Mesenteric fat pad (tissue), 1 donor: ENCODE data around the gene PITX1. TPM values are rescaled to one million over a fixed set of nuclear protein-coding genes. Genes with fewer than 3 reads are reported as not detected.
"Not testable (repeated sequence)": the region's sequence is repeated elsewhere in the genome, so short reads cannot be mapped to it uniquely, and the experiment has no call there.

Experiments used
- DNase-seq: peaks from one replicate; pipeline ENCODE4 v3.0.0-alpha.2; 2020; ENCODE audit warnings: low spot score
- long read RNA-seq: library from polyadenylated mRNA; unstranded; transcript quantifications from one replicate; pipeline ENCODE4 v2.0.0, GENCODE V29; 2020
- total RNA-seq: library from RNA; stranded (reverse); fragmentation: NEBNext Ultra II Directional; extraction: Animal tissue kit (Norgen Biotek cat#: 25700); gene quantifications from one replicate; pipeline ENCODE4 v1.2.1, GENCODE V29; 2021
- donor health status: DM: yes; HTN: yes; CAD: no.

Gene PITX1
- 0.13 TPM for total RNA-seq
- long read RNA-seq, partial matches to known transcripts: 0 of 1 reads
- long read RNA-seq, other reads (novel, unspliced or antisense): 0 of 1 reads

GRCh38 chr5:135033901-135034235 lies at the start of gene PITX1:
Gene PITX1, minus strand, starts transcription at chr5:135034228. Its CDS starts 347 bp downstream, at chr5:135033881.
- DNase-seq: no peak

- DNase-seq: not testable (repeated sequence)
These were observed 49.3 kb upstream of the PITX1 start for GRCh38 chr5:135083334-135083733.

- DNase-seq: no peak
These were observed 47.2 kb upstream of the PITX1 start for GRCh38 chr5:135081240-135081639.

GRCh38 chr5:135079760-135080159 lies 45.7 kb upstream of the PITX1 start:
- no peak for DNase-seq

DNA sequence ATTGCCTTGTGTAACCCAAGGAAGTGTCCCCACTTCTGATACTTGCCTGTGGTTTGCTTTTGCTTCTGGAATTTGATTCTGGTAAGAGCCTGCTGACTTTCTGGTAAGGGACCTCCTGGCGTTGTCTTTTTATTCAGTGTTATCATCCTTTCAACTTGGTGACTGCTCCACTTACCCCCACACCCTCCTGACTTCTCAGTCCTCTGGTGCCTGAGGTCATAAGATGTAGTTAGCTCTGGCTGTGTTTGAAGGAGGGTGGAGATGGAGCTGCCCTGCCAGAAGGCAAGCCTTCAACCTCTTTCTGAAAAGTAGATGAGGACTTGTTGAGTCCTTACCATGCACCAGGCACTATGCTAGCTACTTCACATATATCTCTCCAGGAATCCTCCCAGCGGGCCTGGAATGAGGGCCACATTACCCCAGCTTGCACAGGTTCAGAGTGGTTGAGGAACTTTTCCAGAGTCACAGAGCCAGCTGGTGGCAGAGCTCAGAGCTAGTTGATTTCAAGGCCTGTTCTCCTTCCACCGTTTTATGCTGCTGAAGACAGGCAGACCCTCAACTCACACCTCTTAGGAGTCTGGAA lies 45.2 kb upstream of the PITX1 start:
- DNase-seq: no peak

DNA sequence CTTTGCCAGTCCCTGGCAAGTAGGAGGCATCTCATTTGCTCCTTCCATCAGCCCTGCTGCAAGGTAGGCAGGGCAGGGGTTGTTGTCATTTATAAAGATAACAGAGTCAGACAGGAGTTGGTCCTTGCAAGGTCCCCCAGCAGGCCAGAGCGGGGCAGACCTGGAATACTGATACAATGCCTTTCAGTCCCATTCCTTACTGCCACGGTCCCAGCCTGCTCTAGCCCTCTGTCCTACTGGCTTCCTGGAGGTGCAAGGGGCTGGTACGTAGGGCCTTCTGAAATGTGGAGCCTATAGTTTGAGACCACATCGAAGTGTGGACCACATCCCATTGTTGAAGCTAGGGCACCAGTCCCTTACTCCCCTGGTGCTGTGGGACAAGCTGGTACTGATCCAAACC lies 42.8 kb upstream of the PITX1 start:
- no peak for DNase-seq

- no peak for DNase-seq
These were observed 42.0 kb upstream of the PITX1 start for GRCh38 chr5:135076051-135076491.

DNA sequence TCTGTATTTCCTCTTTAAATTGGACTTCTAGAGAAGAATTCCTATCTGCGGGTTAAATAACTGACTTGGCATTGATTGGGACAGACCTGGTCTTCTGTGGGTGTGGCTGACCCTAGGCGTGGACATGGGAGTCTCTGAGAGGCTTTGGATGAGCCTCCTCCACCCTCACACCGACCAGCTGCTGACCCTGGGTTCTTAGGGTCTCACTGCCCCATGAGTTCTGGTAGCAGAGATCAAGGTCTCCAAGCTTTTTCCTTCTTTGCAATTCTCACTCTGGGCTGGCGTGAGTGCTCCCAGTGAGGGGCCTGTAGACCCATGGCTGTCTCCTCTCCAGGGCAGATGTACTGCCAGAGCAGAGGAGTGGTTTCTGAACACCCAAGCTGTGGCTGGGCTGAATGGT lies 41.6 kb upstream of the PITX1 start:
- no peak for DNase-seq

GRCh38 chr5:135073761-135074345 lies 39.8 kb upstream of the PITX1 start:
- no peak for DNase-seq

DNA sequence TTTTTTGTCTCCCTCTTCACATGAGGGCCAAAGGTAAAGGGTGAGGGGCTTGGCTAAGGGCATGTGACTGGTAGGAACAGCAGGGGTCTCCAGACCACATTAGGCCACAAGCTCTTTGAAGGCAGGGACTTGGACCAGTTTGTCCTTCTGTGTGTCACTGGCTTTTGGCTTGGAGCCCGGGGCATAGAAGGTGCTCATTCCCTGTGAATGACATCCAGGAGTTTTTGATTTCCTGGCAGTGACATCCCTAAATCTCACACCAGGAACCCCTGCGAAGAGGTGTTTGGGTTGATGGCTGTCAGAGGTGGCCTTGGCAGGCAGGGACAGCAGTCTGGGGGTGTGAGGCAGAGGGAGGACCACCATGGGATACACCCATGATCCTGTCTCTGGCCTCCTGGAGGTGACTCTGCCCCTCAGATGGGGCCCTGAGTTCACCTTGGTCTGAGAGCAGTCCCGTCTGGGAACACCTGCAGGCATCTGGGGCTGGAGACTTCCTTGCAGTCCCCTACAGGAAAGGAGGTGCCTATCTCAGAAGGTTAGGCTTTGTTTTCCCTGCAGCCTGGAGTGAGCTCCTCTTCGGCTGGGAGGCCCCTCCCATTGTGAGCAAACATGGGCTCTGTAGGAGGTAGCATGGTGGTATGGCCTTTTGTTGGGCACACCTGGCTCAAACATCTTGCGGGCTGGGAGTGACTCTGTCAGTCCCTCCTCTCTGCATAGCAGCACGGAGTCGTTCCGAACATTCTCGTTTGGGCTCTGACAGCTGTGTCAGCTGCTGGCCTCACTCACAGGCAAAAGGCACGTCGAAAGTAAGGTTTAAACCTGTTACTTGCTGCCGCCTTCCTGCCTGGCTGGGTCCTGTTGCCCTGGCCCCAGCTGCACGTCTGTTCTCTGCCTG lies 38.6 kb upstream of the PITX1 start:
- DNase-seq: no peak

- DNase-seq: no peak
These were observed 37.3 kb upstream of the PITX1 start for GRCh38 chr5:135071311-135071710.

DNA sequence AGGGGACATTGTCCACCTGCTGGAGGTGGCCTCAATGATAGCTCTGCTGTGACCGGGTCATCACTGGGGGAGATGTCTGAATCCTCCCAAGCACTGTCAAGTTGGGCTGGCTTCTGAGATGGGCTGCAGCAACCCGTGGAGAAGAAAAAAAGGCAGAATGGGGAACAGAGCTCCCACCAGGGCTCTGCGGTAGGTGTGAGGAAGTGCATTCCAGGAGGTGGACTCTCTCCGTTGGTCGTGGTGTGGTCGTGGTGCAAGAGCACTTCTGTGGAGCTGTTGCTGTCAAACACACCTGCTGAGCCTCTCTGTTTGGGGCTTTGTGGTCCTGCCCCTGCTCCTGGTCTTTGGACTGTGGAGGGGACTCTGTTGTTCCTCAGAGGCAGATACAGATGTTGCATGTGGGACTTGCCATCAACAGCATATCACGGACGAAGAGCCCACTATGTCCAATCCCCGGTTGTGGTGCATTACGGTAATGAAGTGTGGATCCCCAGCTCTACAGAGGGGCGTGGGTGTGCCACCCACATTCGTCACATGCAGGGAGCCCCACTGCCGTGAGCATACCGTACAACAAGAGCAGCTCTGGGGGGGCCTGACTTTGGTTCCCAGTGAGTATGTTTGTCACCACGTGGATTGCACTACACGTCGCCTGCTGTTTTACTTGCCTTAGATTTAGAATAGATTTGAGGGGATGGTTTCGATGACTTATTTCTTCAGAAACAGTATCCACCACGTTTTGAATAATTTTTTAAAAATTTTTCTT lies 36.0 kb upstream of the PITX1 start:
- no peak for DNase-seq

DNA sequence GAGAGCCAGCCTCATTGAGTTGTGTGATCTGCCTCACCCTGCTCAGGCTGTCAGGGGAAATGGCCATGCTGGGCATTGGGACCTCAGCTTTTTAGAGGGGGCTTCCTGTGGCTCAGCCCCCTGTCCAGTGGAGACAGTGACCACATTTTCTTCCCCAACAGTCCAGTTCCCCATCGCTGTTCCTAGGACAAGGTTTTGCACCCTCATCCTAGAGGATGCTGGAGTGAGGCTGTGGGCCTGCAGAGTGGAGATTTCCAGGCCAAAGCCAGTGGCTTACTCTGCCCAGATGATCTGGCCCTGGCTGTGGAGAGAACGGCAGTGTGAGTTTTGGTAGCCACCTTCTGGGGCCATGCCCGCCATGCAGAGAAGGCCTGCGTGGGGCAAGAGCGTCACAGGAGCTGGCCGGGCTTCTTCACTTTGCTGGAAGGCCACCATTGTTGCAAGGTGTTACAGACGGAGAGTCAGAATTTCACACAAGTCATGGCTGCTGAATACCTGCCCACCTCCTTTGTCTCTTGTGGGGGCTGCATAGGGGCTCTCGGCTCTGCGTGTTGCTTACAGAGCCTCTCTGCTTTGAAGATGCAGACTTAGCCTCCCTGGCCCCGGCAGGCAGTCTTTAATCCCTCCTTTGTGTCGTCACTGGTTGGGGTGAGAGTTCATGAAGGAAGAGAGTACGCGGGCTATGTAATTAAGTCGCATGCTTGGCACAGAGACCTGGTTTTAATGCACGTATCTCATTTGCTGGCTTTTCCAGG lies 35.2 kb upstream of the PITX1 start:
- DNase-seq: no peak

GRCh38 chr5:135067587-135067986 lies 33.6 kb upstream of the PITX1 start:
- no peak for DNase-seq

- DNase-seq: no peak
These were observed 32.8 kb upstream of the PITX1 start for GRCh38 chr5:135066781-135067180.

- no peak for DNase-seq
These were observed 31.6 kb upstream of the PITX1 start for GRCh38 chr5:135065306-135066265.

DNA sequence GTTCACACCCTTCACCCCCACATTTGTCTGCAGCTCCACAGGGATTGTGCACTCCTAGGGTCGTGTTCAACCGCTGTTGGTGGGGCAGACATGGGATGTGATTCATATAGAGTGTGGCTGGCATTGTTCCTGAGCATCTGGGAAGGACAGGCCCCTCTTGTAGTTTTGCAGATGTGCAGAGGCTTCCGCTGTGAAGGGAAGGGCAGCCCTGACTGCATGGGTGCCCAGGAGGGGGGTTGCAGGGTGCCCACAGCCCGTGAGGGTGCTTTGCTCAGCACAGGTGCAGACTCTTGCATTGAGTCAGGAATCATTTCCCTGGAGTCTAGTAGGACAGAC lies 30.2 kb upstream of the PITX1 start:
- no peak for DNase-seq

DNA sequence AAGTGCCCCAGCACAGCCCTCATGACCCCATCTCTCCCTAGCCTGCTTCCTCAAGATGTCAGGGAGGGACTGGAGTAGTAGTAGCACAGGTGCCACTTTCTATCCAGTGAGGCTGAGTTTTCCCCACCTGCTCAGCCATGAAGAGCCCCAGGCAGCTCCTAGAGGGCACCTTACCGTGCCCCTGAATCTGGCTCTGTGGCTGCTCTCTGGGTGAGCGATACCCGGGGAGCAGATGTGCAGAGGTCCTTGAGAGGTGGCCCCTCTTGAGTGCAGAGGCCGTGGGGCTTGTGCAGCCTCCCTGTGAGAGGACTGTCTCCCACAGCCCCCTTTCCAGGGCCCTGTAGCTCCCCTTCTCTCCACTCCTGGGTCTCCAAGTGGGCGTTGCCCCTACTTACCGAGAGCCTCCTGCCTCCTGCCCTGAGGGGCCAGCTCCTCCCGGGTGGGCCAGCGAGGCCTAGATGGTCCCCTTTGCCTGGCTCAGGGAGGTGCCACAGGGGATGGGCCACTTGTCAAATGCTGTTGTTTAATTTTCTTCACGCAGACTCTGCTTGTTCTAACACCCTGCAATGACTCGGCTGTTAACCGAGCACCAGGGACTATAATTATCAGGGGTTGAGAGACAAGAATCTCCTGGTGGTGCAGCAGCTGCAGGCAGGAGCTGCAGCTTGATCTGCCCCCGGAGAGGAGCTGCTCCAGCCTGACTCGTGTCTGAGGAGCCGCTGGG lies 29.6 kb upstream of the PITX1 start:
- no peak for DNase-seq

GRCh38 chr5:135063056-135063445 lies 29.0 kb upstream of the PITX1 start:
- no peak for DNase-seq
